HEK293 (cell line): ENCODE measurements around the gene EMP1.
A peak's percentile ranks its signal among the peaks of the same experiment; 100 is the strongest.

Experiments used
- GFI1B ChIP-seq: fragments of 450-650 bp; formaldehyde crosslinking; IDR thresholded peaks from 2 replicates; pipeline ENCODE4 v1.5.1; 2016; ENCODE audit warnings: missing biosample characterization, missing genetic modification characterization
- GLI4 ChIP-seq: fragments of 450-650 bp; formaldehyde crosslinking; IDR thresholded peaks from 2 replicates; pipeline ENCODE4 v1.5.1; 2016; ENCODE audit warnings: missing biosample characterization, missing genetic modification characterization
- KLF10 ChIP-seq: fragments of 450-650 bp; IDR thresholded peaks from 2 replicates; pipeline ENCODE4 v1.5.1; 2018; ENCODE audit warnings: missing biosample characterization, mild to moderate bottlenecking, missing genetic modification characterization
- OSR2 ChIP-seq: fragments of 450-650 bp; formaldehyde crosslinking; IDR thresholded peaks from 2 replicates; pipeline ENCODE4 v1.5.1; 2016; ENCODE audit warnings: missing biosample characterization, missing genetic modification characterization
- RBAK ChIP-seq: fragments of 450-650 bp; formaldehyde crosslinking; IDR thresholded peaks from 2 replicates; pipeline ENCODE4 v1.5.1; 2016; ENCODE audit warnings: missing biosample characterization, missing genetic modification characterization
- SCRT2 ChIP-seq: fragments of 450-650 bp; formaldehyde crosslinking; IDR thresholded peaks from 2 replicates; pipeline ENCODE4 v1.5.1; 2016; ENCODE audit warnings: missing biosample characterization, missing genetic modification characterization
- ZNF302 ChIP-seq: fragments of 450-650 bp; formaldehyde crosslinking; IDR thresholded peaks from 2 replicates; pipeline ENCODE4 v1.5.1; 2016; ENCODE audit warnings: missing biosample characterization, missing genetic modification characterization, low read depth
- ZNF366 ChIP-seq: fragments of 450-650 bp; formaldehyde crosslinking; conservative IDR thresholded peaks from 2 replicates; pipeline ENCODE4 v1.5.1; 2016; ENCODE audit warnings: missing biosample characterization, missing genetic modification characterization
- ZNF416 ChIP-seq: fragments of 450-650 bp; formaldehyde crosslinking; IDR thresholded peaks from 2 replicates; pipeline ENCODE4 v1.5.1; 2016; ENCODE audit warnings: missing biosample characterization, missing genetic modification characterization
- ZNF423 ChIP-seq: fragments of 450-650 bp; formaldehyde crosslinking; IDR thresholded peaks from 2 replicates; pipeline ENCODE4 v1.5.1; 2016; ENCODE audit warnings: missing biosample characterization, missing genetic modification characterization
- ZNF473 ChIP-seq: fragments of 450-650 bp; formaldehyde crosslinking; IDR thresholded peaks from 2 replicates; pipeline ENCODE4 v1.5.1; 2017; ENCODE audit warnings: missing biosample characterization, missing genetic modification characterization
- ZNF501 ChIP-seq: fragments of 450-650 bp; formaldehyde crosslinking; IDR thresholded peaks from 2 replicates; pipeline ENCODE4 v1.5.1; 2016; ENCODE audit warnings: missing biosample characterization, missing genetic modification characterization
- ZNF529 ChIP-seq: fragments of 450-650 bp; formaldehyde crosslinking; IDR thresholded peaks from 2 replicates; pipeline ENCODE4 v1.5.1; 2017; ENCODE audit warnings: missing genetic modification characterization, missing biosample characterization; ENCODE audit not compliant: insufficient replicate concordance
- ZNF555 ChIP-seq: fragments of 450-650 bp; formaldehyde crosslinking; conservative IDR thresholded peaks from 2 replicates; pipeline ENCODE4 v1.5.1; 2017; ENCODE audit warnings: missing biosample characterization, mild to moderate bottlenecking, missing genetic modification characterization, inconsistent platforms
- ZNF561 ChIP-seq: fragments of 450-650 bp; IDR thresholded peaks from 2 replicates; pipeline ENCODE4 v1.5.1; 2018; ENCODE audit warnings: missing biosample characterization, missing genetic modification characterization, borderline replicate concordance
- ZNF658 ChIP-seq: fragments of 450-650 bp; formaldehyde crosslinking; IDR thresholded peaks from 2 replicates; pipeline ENCODE4; 2016; ENCODE audit warnings: missing biosample characterization, missing genetic modification characterization
- ZNF792 ChIP-seq: fragments of 450-650 bp; formaldehyde crosslinking; IDR thresholded peaks from 2 replicates; pipeline ENCODE4 v1.5.1; 2016; ENCODE audit warnings: missing biosample characterization, missing genetic modification characterization
- TF ChIP-seq, protein P1 (sequence below): fragments of 450-650 bp; formaldehyde crosslinking; IDR thresholded peaks from 2 replicates; pipeline ENCODE4 v1.5.1; 2017; ENCODE audit warnings: missing biosample characterization, missing genetic modification characterization
- TF ChIP-seq, protein P2 (sequence below): fragments of 450-650 bp; formaldehyde crosslinking; IDR thresholded peaks from 2 replicates; pipeline ENCODE4 v1.5.1; 2016; ENCODE audit warnings: missing biosample characterization, missing genetic modification characterization
- TF ChIP-seq, protein P3 (sequence below): fragments of 450-650 bp; formaldehyde crosslinking; conservative IDR thresholded peaks from 2 replicates; pipeline ENCODE4 v1.5.1; 2016; ENCODE audit warnings: low read depth, missing biosample characterization, missing genetic modification characterization
- TF ChIP-seq, protein P4 (sequence below): fragments of 450-650 bp; formaldehyde crosslinking; IDR thresholded peaks from 2 replicates; pipeline ENCODE4 v1.5.1; 2016; ENCODE audit warnings: missing biosample characterization, missing genetic modification characterization
- TF ChIP-seq, protein P5 (sequence below): fragments of 450-650 bp; formaldehyde crosslinking; IDR thresholded peaks from 2 replicates; pipeline ENCODE4 v1.5.1; 2016; ENCODE audit warnings: missing biosample characterization, missing genetic modification characterization
- TF ChIP-seq, protein P6 (sequence below): fragments of 450-650 bp; formaldehyde crosslinking; IDR thresholded peaks from 2 replicates; pipeline ENCODE4 v1.5.1; 2016; ENCODE audit warnings: missing biosample characterization, missing genetic modification characterization

The EMP1 gene

DNA sequence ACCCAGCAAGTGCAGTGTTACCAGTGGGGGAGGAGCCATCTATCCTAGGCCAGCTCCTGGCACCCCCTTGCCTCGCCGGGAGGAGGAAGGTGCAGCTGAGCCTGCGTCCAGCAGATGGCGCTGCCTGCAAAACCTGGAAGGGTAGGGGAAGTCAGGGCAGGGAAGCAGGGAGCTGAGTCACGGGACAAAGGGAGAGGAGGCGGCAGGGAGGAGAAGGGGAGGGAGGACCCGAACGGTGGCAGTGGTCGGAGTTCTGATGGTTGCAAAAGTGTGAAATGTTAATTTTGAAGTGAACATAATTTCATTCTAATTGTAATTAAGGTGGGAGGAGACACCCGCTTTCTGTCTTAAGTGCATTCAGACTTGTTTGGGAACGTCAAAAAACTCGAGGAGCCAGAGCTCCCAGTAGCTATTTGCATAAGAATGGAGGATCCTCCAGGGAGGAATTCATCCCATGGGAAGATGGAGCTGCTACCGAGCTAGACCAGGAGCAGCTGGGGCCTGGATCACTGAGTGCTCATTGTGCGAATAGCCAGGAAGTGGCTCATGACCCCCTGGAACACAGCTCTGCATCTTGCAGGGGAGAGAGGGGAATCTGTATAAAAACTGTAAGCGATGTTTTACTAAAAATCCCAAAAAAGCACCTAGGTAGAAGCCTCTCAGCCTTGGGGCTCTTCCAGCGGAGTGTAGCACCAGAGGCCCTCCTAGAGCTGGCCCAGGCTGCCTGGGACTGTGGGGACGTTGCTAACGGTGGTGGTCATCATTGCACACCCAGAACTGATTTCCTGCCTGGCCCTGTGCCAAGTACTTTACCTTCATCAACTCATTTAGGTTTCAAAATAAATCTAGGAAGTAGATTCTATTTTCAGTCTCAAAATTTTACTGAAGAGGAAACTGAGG lies 59.5 kb downstream of the EMP1 start (continued):
- TF ChIP-seq ZNF366 (tag by site-specific recombination) (peak; percentile 97), ZNF658 (tag by site-specific recombination) (no peak), ZNF302 (tag by site-specific recombination) (no peak), ZNF423 (no peak), GLI4 (tag by site-specific recombination) (0 out of 2 replicates have a peak, but pooled peaks have one; percentile 17), ZNF561 (tag by site-specific recombination) (no peak; the same call in 1 of the 2 replicates), ZNF529 (tag by site-specific recombination) (no peak), ZNF501 (tag by site-specific recombination) (peak; percentile 71; the same call in 1 of the 2 replicates), GFI1B (tag by site-specific recombination) (no peak), ZNF473 (no peak), SCRT2 (tag by site-specific recombination) (no peak), KLF10 (no peak; the same call in 1 of the 2 replicates), ZNF792 (no peak), ZNF555 (tag by site-specific recombination) (no peak), OSR2 (tag by site-specific recombination) (peak; percentile 64; the same call in 1 of the 2 replicates), RBAK (tag by site-specific recombination) (no peak), ZNF416 (tag by site-specific recombination) (no peak)
- TF ChIP-seq, protein P1, sequence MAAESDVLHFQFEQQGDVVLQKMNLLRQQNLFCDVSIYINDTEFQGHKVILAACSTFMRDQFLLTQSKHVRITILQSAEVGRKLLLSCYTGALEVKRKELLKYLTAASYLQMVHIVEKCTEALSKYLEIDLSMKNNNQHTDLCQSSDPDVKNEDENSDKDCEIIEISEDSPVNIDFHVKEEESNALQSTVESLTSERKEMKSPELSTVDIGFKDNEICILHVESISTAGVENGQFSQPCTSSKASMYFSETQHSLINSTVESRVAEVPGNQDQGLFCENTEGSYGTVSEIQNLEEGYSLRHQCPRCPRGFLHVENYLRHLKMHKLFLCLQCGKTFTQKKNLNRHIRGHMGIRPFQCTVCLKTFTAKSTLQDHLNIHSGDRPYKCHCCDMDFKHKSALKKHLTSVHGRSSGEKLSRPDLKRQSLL (tag by site-specific recombination): no peak
- TF ChIP-seq, protein P2, sequence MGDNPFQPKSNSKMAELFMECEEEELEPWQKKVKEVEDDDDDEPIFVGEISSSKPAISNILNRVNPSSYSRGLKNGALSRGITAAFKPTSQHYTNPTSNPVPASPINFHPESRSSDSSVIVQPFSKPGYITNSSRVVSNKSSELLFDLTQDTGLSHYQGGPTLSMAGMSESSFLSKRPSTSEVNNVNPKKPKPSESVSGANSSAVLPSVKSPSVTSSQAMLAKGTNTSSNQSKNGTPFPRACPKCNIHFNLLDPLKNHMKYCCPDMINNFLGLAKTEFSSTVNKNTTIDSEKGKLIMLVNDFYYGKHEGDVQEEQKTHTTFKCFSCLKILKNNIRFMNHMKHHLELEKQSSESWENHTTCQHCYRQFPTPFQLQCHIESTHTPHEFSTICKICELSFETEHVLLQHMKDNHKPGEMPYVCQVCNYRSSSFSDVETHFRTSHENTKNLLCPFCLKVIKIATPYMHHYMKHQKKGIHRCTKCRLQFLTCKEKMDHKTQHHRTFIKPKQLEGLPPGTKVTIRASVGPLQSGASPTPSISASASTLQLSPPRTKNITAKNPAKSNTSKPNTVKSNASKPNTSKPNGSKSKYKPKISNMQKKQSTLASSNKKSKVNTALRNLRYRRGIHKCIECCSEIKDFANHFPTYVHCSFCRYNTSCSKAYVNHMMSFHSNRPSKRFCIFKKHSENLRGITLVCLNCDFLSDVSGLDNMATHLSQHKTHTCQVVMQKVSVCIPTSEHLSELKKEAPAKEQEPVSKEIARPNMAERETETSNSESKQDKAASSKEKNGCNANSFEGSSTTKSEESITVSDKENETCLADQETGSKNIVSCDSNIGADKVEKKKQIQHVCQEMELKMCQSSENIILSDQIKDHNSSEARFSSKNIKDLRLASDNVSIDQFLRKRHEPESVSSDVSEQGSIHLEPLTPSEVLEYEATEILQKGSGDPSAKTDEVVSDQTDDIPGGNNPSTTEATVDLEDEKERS (tag by site-specific recombination): no peak
- TF ChIP-seq, protein P3, sequence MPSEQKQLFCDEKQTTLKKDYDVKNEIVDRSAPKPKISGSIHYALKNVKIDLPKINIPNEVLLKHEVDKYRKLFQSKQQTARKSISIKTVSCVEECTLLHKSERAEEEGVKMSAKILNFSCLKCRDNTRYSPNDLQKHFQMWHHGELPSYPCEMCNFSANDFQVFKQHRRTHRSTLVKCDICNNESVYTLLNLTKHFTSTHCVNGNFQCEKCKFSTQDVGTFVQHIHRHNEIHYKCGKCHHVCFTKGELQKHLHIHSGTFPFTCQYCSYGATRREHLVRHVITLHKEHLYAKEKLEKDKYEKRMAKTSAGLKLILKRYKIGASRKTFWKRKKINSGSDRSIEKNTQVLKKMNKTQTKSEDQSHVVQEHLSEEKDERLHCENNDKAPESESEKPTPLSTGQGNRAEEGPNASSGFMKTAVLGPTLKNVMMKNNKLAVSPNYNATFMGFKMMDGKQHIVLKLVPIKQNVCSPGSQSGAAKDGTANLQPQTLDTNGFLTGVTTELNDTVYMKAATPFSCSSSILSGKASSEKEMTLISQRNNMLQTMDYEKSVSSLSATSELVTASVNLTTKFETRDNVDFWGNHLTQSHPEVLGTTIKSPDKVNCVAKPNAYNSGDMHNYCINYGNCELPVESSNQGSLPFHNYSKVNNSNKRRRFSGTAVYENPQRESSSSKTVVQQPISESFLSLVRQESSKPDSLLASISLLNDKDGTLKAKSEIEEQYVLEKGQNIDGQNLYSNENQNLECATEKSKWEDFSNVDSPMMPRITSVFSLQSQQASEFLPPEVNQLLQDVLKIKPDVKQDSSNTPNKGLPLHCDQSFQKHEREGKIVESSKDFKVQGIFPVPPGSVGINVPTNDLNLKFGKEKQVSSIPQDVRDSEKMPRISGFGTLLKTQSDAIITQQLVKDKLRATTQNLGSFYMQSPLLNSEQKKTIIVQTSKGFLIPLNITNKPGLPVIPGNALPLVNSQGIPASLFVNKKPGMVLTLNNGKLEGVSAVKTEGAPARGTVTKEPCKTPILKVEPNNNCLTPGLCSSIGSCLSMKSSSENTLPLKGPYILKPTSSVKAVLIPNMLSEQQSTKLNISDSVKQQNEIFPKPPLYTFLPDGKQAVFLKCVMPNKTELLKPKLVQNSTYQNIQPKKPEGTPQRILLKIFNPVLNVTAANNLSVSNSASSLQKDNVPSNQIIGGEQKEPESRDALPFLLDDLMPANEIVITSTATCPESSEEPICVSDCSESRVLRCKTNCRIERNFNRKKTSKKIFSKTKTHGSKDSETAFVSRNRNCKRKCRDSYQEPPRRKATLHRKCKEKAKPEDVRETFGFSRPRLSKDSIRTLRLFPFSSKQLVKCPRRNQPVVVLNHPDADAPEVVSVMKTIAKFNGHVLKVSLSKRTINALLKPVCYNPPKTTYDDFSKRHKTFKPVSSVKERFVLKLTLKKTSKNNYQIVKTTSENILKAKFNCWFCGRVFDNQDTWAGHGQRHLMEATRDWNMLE (tag by site-specific recombination): peak; percentile 22; the same call in 1 of the 2 replicates
- TF ChIP-seq, protein P4, sequence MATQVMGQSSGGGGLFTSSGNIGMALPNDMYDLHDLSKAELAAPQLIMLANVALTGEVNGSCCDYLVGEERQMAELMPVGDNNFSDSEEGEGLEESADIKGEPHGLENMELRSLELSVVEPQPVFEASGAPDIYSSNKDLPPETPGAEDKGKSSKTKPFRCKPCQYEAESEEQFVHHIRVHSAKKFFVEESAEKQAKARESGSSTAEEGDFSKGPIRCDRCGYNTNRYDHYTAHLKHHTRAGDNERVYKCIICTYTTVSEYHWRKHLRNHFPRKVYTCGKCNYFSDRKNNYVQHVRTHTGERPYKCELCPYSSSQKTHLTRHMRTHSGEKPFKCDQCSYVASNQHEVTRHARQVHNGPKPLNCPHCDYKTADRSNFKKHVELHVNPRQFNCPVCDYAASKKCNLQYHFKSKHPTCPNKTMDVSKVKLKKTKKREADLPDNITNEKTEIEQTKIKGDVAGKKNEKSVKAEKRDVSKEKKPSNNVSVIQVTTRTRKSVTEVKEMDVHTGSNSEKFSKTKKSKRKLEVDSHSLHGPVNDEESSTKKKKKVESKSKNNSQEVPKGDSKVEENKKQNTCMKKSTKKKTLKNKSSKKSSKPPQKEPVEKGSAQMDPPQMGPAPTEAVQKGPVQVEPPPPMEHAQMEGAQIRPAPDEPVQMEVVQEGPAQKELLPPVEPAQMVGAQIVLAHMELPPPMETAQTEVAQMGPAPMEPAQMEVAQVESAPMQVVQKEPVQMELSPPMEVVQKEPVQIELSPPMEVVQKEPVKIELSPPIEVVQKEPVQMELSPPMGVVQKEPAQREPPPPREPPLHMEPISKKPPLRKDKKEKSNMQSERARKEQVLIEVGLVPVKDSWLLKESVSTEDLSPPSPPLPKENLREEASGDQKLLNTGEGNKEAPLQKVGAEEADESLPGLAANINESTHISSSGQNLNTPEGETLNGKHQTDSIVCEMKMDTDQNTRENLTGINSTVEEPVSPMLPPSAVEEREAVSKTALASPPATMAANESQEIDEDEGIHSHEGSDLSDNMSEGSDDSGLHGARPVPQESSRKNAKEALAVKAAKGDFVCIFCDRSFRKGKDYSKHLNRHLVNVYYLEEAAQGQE (tag by site-specific recombination): no peak
- TF ChIP-seq, protein P5, sequence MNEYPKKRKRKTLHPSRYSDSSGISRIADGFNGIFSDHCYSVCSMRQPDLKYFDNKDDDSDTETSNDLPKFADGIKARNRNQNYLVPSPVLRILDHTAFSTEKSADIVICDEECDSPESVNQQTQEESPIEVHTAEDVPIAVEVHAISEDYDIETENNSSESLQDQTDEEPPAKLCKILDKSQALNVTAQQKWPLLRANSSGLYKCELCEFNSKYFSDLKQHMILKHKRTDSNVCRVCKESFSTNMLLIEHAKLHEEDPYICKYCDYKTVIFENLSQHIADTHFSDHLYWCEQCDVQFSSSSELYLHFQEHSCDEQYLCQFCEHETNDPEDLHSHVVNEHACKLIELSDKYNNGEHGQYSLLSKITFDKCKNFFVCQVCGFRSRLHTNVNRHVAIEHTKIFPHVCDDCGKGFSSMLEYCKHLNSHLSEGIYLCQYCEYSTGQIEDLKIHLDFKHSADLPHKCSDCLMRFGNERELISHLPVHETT (tag by site-specific recombination): 0 out of 2 replicates have a peak, but pooled peaks have one; percentile 77
- TF ChIP-seq, protein P6, sequence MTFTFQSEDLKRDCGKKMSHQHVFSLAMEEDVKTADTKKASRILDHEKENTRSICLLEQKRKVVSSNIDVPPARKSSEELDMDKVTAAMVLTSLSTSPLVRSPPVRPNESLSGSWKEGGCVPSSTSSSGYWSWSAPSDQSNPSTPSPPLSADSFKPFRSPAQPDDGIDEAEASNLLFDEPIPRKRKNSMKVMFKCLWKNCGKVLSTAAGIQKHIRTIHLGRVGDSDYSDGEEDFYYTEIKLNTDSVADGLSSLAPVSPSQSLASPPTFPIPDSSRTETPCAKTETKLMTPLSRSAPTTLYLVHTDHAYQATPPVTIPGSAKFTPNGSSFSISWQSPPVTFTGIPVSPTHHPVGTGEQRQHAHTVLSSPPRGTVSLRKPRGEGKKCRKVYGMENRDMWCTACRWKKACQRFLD: no peak
